Left renal cortex interstitium (tissue), 4 donors: ENCODE measurements around the gene CDC14A. TPM values are rescaled to one million over a fixed set of nuclear protein-coding genes. Genes with fewer than 3 reads are reported as not detected.
"Not testable (repeated sequence)": the region's sequence is repeated elsewhere in the genome, so short reads cannot be mapped to it uniquely, and the experiment has no call there.

Experiments used
- DNase-seq, 4 donors: peaks; one replicate each; pipeline ENCODE4 v3.0.0-alpha.2; 2013; ENCODE audit warnings: low read depth in 4 of 4, low spot score in 2 of 4, missing footprints in 1 of 4
- polyA plus RNA-seq, 4 donors: library from polyadenylated mRNA; unstranded; fragments of 120-200 nt; gene quantifications; one replicate each; pipeline ENCODE4 v1.2.1, GENCODE V29; 2013; ENCODE audit not compliant: insufficient read length in 4 of 4

The CDC14A gene
- polyA plus RNA-seq, 4 donors, result 25.7 to 34.2 (median 28.9) TPM

GRCh38 chr1:100397681-100398080 lies 45.4 kb downstream of the CDC14A start:
- no peak for DNase-seq

- DNase-seq, result no peak
Measured at GRCh38 chr1:100398648-100399047, 46.3 kb downstream of the CDC14A start.

GRCh38 chr1:100400404-100400803 lies 48.1 kb downstream of the CDC14A start:
- DNase-seq, result no peak

GRCh38 chr1:100404821-100405220 lies 52.5 kb downstream of the CDC14A start:
- DNase-seq, result no peak

GRCh38 chr1:100405902-100406301 lies 53.6 kb downstream of the CDC14A start:
- DNase-seq, result not testable (repeated sequence)

- not testable (repeated sequence) for DNase-seq
Measured at GRCh38 chr1:100407390-100407789, 55.1 kb downstream of the CDC14A start.

- no peak for DNase-seq
Measured at GRCh38 chr1:100411019-100411418, 58.7 kb downstream of the CDC14A start.

- DNase-seq, result no peak
Measured at GRCh38 chr1:100411574-100411973, 59.3 kb downstream of the CDC14A start.

GRCh38 chr1:100413035-100413434 lies 60.7 kb downstream of the CDC14A start:
- DNase-seq, result no peak

- no peak for DNase-seq
Measured at GRCh38 chr1:100414693-100415497, 62.6 kb downstream of the CDC14A start.

- DNase-seq, result no peak
Measured at GRCh38 chr1:100415498-100415778, 63.1 kb downstream of the CDC14A start.

GRCh38 chr1:100419072-100419471 lies 66.8 kb downstream of the CDC14A start:
- no peak for DNase-seq

- no peak for DNase-seq
Measured at GRCh38 chr1:100422065-100422464, 69.8 kb downstream of the CDC14A start.

- no peak for DNase-seq
Measured at GRCh38 chr1:100423832-100424337, 71.6 kb downstream of the CDC14A start.

- no peak for DNase-seq
Measured at GRCh38 chr1:100428160-100428559, 75.9 kb downstream of the CDC14A start.

- no peak for DNase-seq
Measured at GRCh38 chr1:100430325-100430756, 78.0 kb downstream of the CDC14A start.

- no peak for DNase-seq
Measured at GRCh38 chr1:100431954-100432353, 79.6 kb downstream of the CDC14A start.

GRCh38 chr1:100433563-100433962 lies 81.3 kb downstream of the CDC14A start:
- no peak for DNase-seq

GRCh38 chr1:100434831-100435230 lies 82.5 kb downstream of the CDC14A start:
- DNase-seq, result no peak

- no peak for DNase-seq
Measured at GRCh38 chr1:100438375-100438774, 86.1 kb downstream of the CDC14A start.

GRCh38 chr1:100438789-100439188 lies 86.5 kb downstream of the CDC14A start:
- no peak for DNase-seq

- no peak for DNase-seq
Measured at GRCh38 chr1:100440075-100440809, 87.9 kb downstream of the CDC14A start.
